ENCODE data around the gene INHBB.
"Not testable (repeated sequence)": the region's sequence is repeated elsewhere in the genome, so short reads cannot be mapped to it uniquely, and the experiment has no call there.

INHBB gene

DNA sequence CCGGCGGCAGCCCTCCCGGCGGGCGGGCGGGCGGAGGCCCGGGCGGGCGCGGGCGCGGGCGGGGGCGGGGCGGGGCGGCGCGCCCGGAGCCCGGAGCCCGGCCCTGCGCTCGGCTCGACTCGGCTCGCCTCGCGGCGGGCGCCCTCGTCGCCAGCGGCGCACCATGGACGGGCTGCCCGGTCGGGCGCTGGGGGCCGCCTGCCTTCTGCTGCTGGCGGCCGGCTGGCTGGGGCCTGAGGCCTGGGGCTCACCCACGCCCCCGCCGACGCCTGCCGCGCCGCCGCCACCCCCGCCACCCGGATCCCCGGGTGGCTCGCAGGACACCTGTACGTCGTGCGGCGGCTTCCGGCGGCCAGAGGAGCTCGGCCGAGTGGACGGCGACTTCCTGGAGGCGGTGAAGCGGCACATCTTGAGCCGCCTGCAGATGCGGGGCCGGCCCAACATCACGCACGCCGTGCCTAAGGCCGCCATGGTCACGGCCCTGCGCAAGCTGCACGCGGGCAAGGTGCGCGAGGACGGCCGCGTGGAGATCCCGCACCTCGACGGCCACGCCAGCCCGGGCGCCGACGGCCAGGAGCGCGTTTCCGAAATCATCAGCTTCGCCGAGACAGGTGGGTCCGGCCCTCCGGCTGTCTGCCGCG is at the start of gene INHBB:
Gene INHBB (plus strand): TSS at position 111 of the 641 bp plus-strand sequence. CDS start 53 bp downstream, at position 164.
- no peak for DNase-seq

DNA sequence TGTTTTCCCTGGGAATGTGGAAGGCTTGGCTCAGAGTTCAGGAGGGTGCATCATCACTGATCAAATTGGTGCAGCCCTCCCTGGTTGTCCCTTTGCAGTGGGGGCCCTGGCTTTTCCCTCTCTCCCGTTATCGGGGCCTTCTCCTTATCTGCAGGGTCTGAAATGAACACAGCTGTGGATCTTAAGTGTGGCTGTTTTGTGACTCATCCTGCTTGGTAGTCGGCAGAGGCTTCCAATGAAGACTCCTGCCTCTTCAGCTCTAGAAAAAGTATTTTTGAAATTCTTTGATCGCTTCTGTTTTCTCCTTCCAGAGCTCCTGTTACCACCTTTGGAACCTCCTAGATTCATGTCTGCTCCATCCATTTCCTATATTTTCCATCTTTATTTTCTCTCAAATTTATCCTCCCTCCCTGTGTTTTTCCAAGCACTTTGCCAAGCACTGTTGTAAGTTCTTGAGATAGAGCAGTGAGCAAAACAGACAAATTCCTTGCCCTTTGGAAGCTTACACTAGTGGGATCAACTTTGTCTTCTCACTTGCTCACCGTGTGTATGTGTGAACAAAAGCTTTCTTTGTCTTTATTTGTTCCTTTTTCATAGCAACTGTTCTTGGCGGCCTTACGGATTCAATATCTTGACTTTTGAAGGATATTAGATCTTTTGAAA is 47.6 kb upstream of the INHBB start:
- DNase-seq, result no peak

DNA sequence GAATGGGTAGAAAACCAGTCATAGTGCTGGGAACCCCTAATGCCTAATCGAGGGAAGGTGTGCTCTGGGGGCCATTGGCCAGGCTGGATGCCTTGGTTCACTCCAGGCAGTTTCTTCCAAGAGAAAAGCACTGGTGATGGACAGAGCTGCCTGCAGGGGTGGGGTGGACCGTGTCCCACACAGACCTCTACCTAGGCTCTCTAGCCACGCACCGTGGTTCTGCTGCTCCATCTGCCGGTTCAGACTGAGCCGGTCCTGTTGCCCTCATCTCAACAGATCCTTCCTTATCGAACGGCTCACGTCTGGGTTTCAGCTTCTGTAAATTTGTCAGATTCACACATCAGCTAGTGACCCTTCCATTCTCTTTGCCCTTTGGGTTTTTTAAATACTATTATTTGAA is 46.9 kb upstream of the INHBB start:
- no peak for DNase-seq

DNA sequence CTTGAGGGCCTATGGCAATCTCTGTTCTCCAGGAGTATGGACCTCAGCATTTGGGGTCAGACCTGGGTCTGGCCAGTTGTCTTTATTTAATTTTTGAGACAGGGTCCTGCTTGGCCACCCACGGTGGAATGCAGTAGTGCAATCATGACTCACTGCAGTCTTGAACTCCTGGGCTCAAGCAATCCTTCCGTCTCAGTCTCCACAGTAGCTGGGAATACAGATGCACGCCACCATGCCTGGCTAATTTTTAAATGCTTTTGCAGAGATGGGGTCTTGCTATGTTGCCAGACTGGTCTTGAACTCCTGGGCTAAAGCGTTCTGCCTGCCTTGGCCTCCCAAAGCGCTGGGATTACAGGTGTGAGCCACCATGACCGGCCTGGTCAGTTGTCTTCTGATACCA is 46.4 kb upstream of the INHBB start:
- DNase-seq, result no peak

DNA sequence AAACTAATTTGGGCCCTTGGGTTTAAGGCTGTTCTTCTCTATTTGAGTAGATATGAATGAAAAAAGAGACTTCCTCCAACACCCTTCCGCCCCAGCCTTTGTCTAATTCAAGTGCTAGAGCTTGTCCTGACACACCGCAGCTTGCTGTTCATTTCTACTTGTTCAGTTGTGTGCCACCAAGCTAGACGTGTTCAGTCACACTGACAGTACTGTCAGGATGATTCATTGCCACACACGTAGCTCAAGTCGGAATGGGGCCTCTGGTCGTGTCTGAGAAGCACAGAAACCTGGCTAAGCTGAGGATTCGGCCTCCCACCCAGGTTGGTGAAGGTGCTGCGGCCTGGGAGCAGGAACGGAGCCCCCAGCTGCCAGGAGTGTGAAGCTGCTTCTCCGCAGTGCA is 45.6 kb upstream of the INHBB start:
- no peak for DNase-seq

DNA sequence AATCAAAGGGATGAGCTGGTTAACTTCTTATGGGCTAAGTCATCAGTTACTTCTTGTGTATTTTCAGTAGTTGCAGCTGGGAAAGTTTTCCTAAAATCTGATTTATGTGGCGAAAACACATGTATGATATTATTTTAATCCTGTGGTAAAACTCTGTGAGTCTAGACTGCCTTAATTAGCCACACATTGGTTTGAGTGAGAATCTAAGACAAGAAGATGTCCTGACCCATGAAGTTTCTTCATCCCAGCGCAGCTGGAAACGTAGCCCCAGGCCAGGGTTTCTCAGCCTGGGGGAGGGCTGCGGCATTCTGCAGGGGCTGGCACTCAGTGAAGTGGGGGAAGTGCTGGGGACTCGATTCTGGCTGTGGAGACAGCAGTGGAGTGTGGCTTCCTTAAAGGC is 44.7 kb upstream of the INHBB start:
- DNase-seq, result no peak

DNA sequence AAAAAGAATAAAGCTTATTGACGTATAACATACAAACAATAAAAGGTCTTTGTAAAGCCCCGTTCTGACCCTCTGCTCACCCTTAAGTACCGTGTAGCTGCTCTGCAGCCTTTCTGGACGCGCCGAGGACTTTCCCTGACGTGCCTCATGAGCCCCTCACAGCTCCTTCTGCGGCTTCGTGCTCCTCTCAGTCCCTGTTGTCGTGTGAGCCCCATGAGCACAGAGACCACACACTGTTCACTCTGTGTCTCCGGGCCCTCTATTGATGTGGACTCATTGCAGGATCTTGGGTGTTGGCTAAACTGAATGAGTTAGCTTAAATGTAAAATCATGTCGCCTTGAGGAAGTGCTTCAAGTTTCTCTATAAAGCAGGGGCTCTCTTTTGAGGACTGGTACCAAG is 43.6 kb upstream of the INHBB start:
- no peak for DNase-seq

DNA sequence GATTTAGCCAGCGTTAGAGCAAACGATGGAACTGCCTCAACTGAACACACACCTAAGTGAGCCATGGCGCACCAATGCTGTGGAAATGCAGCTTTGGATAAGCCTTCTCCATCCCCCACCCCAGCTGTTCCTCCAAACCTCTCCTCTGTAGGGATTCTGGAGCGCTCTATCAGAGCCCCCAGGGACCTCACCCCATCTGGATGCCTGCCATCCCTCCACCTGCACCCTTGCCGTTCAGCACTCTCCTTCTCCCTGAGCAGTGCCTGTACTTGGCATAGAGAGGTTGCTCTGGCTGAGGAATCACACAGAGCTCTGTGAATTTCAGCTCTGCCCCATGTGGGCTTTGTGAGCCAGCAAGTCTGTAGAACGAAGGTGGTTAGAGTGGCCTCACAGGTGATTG is 42.8 kb upstream of the INHBB start:
- DNase-seq, result no peak

DNA sequence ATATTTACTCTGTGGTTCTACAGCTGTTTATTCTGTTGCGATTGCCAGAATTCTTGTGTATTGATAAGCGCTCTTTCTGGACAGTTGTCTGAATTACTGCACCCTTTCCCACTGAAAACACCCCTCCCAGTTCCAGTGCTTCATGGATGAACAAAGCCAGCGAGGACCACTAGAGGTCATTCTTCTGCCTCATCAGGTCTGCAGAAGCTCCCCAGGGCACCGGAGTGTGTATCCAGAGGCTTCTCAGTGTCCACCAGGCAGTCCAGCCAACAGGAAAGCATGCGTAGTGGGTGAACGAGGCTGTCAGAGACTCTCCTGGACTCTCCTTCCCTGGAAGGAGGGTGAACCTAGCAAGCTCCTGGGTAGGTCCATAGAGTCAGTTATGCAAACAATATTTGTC is 40.6 kb upstream of the INHBB start:
- DNase-seq, result no peak

DNA sequence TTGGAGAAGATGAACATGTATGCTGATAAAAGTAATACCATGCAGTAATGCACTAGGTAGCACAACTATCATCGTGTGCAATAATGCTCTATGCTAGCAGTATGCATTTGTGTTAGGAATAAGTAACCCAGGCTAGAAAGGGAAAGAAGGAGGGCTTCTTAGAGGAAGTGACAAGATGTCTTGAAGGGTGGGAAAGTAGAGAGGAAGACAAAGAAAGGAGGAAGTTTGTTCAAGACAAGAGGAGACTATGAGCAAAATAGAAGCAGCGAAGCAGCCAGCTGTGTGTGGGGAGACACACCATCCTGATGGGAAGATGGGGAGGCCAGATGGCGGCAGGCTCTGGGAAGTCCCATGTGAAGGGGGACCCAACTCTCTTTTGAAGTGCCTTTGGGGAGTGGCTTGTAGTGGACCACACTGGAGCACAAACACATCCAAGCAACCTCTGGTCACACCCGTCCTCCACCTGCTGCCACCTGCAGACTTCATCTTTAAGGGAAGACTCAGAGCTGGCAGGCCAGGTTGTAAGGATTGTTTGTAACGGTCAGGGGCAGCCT is 39.9 kb upstream of the INHBB start:
- DNase-seq, result no peak

DNA sequence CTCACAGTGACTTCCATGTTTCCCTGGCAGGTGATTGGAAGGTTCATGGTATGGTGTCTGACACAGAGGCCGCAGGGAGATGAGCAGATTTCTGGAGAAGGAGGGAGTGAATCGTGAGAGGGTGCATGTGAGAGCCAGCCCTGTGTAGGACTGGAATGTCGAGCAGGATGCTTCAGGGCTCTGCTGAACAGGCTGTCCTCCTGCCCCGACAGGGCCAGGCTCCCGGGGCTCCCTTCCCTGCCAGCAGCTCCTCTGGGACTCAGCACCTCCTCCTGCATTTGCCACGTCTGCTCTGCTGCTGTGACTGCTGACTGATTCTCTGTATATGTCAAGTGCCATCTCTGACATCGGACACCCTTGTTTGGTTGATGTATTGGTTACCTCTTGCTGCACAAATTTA is 38.5 kb upstream of the INHBB start:
- DNase-seq, result no peak

DNA sequence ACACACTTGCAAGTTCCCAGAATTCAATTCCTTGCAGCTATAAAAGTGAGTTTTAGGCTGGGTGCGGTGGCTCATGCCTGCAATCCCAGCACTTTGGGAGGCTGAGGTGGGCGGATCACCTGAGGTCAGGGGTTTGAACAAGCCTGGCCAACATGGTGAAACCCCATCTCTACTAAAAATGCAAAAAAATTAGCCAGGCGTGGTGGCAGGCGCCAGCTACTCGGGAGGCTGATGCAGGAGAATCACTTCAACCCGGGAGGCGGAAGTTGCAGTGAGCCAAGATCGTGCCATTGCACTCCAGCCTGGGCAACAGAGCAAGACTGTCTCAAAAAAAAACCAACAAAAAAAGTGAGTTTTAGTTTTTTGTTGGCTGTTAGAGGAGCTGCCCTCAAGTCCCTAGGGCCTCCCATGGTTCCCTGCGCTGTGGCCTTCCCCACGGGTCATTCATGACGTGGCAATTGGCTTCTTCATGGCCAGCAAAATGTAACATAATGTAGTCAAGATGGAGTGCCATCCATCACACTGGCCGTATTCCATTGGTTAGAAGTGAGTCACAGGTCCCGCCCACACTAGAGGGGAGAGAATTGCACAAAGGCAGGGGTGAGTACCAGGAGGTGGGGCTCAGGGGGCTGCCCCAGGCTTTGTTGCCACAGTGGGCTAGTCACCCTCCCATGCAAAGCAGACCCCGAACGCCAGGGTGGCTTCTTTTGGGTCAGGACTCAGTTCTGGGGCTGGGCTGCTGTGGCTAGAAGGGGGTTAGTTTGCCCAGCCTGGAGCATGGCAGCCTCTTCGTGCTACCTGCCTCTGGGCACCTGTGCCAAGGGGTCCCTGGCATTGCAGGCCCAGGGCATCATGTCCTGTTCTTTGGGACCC is 37.7 kb upstream of the INHBB start:
- DNase-seq, result no peak

DNA sequence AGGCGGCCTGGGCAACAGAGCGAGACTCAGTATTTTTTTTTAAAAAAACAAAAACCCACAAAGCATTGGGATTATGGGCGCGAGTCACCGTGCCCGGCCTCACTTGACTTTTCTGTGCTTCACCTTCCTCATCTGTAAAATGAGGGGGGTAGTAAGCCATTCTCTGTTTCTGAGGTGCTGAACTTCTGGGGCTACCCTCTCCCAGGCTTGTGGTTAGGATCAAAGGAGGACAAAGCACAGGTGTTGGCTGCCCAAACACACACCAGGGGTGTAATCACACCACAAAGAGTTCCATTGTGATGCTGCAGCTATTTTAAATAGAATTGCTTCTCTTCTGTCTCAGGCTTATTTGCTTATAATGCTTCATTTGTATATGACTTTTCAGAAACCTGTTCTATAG is 35.8 kb upstream of the INHBB start:
- DNase-seq, result no peak

DNA sequence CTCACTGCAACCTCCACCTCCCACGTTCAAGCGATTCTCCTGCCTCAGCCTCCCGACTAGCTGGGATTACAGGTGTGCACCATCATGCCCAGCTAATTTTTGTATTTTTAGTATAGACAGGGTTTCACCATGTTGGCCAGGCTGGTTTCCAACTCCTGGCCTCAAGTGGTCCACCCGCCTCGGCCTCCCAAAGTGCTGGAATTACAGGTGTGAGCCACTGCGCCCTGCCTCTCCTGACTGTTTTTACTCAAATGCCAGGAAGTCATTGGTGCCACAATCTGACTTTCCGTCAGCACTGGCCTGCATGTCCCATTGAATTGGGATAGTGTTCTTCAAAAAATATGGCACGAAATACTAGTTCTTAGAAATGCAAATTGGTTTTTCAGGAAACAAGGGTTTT is 35.1 kb upstream of the INHBB start:
- DNase-seq, result not testable (repeated sequence)

DNA sequence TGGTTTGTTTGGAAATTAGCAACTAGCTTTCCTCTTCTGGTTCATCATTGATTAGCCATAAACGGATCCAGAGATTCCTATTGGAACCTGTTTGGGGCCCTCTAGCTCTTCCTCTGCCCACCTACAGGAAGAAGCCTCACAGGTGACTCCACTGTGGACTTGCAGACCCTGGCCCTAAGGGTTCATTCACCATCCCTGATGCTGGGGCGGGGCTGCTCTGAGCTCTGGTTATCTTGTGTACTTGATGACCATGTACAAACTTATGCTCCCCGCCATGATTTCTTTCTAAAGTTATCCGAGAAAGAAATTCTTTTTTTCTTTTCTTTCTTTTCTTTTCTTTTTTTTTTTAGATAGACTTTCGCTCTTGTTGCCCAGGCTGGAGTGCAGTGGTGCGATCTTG is 33.9 kb upstream of the INHBB start:
- no peak for DNase-seq

DNA sequence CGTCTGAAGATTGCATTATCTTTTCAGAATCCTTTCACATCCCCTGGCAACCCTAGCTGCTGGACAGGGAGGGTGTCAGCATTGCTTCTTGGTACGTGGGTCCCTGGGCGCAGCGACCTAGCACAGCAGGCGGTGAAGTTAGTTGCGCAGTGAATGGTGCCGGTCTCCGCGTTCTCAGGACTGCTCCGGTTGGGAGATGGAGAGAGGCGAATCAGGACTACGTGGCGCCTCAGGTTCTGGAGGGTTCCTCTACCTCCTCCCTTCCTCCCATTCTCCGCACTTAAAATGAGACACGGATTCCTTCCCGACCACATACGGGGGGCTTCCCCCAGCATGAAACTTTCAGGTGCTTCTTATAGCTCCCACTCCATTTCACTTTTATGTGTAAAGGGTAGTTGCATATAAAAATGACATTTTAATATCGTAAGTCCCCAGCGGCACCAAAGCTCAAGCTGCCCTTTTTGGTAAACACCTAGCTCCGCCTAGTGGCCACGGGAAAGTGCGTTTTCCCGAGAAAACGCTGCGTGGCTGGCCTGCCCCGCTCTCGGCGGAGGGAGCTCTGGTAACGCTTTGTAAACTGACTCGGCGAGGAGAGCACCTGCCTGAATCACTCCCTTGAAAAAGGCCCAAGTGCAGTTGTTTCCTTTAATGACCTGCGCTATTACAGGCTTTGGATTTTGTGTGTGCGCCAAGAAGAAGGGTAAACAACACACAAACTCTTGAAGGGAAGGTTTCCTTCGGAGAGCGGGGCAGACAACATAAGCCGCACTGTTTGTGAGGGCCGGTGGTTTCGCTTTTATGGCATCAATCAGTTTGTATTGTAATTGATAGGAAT is 32.9 kb upstream of the INHBB start:
- peak in 1 of 2 experiments; percentile 51 for DNase-seq

DNA sequence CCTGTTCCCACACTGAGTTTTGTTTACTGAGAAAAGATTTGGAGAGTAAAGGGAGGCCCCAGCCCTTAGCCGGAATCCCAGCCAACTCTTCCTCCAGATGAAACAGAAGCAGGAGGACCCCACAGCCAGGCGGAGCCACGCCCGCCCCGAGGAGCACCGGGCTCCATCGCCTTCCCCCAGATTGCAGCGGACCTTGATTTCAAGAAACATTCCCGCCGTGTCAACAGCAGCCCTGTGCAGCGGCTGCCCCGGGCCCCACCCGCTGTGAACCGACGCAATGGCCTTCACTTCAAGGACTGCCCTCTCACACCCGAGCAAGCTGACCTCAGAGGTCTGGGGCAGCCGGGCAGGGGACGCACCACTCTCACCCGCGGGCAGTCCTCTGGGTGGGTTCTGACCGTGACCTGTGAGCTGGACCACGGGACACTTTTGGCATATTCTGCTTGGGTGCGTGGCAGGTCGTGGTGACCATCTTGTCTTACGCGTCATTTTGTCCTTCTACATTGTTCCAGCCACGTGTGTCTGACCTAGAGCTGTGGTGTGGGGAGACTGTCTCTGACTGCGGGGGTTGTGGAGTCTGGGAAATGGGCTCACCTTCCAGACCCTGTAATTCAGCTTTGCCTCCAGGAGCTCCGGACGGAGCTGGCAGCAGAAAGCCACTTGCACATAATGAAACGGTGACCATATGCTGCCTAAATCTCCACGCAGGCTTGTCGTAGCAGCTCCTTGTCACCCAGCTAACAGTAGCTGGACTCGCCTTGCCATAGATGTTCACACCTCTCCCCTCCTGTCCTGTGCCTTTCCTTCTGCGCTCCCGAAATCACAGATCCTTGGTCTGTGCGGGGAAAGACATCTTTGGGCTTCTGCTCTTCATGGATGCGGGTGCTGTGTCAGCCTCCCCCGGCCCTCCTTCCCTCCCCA is 32.0 kb upstream of the INHBB start:
- no peak for DNase-seq

DNA sequence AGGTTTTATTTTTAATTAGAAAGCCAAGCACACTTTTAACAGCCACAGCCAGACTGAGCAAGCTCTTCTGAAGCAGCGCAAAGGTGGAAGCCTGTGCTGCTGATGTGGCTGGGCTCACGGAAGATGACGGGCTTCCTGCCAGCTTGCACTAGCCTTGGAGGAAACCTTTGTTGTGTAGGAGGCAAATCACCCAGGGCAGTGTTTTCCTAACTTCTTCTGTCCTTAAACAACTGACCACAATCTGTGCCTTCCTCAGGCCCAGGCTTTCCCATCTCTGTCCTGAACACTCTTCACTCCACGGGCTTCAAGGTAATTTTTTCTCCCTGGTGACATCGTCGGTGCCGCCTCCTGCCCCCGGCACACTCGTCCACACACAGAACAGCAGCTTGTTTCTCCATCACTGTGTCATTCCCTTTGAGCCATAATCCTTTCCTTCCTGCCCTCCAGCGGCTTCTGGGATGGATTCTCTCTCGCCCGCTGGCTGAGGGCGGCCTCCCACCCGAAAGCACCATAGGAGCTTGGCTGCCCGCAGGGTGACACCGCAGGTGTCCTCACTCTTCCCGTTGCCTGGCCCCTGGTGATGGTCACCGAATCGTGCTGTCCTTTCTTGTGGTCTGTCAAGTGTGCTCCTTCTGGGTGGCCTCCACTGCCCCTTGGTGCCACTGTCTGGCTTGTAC is 31.1 kb upstream of the INHBB start:
- no peak for DNase-seq

DNA sequence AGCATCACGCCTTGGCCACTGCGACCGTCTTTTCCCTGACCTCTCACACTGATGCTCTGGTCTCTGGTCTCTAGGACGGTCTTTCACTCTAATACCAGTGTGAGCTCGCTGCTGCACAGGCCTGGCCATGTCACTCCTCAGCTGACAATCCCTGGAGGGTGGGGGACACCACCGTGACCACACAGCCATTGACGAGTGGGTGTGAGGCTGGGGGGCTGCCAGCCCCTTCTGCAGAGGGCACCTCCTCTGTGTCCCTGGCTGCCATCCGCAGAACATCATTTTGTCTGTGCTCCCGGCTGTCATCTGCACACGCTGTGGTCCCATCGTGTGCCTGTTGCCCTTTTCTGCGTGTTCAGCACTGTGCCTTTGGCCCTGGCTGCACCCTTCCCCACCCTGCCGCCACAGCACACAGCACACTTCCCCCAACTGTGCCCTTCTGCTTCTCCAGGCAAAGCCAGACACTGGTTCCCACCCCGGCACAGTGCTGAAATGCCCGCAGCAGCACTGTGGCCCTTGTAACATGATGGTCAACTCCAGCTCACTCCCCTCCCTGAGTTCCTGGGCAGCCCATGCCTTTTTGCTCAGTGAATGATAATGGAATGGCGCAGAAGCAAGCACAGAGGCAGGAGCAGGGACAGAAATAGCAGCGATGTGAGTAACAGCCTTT is 30.4 kb upstream of the INHBB start:
- no peak for DNase-seq

DNA sequence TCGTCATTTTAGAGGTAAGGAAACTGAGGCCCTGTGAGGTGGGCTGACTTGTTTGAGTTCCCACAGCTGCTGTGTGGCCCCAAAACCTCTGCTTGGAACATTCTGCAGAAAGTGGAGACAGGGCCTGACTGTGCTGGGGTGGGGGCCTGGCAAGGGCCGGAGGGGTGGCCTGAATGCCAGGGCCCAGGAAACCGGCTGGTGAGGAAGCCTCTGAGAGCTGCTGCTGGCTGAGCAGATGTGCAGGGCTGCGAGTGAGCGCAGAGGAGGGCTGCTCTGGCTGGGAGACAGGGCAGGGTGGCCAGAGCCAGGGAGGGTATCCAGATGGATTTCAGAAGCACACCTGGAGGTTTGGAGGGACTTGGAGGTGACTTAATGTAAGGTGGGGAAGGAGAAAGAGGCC is 29.9 kb upstream of the INHBB start:
- DNase-seq, result no peak
